Germinal center (tissue), 1 donor: ENCODE measurements around the gene KRTAP5-2.

Experiments
- DNase-seq: peaks from one replicate; pipeline ENCODE4 v3.0.0; 2012; ENCODE audit warnings: mixed read lengths, low spot score

KRTAP5-2 gene

DNA sequence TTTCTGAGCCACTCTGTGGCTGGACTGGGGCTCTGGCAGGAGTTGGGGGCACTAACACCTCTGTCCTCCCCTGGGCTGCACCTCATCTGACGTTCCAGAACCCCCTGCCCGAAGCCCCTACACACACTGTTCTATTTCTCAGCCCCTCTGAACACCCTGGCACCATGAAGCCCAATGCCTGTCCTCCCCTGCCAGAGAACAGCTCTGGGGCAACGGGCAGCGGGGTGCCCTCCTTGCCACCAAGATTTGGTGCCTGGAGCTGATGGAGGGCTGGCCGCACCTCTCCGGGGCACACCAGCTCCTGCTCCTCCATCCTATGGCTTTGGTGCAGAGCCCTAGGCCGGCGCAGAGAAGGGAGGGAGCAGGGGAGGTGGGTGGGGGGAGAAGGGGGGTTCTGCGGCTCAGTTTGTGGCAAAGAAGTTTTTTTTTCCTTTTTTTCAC lies 42.4 kb downstream of the KRTAP5-2 start:
- DNase-seq: no peak

DNA sequence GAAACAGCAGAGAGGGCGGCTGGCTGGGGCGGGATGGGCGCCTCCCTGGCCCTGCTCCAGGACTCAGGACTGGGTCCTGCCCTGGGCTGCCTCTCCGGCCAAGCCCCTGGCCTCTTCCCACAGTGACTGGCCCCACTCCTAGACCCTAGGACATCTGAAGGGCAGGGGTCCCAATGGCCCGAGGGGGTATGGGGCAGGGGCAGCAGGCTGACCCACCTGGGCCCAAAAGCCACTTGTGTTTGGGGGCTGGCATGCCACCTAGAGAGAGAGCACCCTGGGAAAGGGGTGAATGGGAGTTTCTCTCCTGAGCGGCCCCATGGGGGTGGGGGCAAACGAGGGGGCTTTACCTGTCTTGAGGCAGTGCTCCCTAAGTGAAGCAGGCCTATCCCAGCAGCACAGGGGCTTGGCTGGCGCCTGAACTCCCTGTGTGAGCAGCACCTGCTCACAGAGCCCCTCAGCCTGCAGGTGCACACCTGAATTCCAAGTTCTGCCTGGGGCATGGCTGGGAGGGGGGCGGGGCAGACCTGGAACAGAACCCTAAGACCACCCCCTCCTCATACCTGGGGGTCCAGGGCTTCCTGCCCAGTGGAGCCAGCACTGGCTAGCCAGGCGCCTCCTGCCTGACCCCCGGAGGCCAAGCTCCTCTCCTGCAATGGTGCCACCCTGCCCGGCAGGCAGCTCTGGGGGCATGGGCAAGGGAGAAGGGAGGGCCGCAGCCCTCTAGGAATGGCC lies 42.9 kb downstream of the KRTAP5-2 start:
- DNase-seq: no peak

DNA sequence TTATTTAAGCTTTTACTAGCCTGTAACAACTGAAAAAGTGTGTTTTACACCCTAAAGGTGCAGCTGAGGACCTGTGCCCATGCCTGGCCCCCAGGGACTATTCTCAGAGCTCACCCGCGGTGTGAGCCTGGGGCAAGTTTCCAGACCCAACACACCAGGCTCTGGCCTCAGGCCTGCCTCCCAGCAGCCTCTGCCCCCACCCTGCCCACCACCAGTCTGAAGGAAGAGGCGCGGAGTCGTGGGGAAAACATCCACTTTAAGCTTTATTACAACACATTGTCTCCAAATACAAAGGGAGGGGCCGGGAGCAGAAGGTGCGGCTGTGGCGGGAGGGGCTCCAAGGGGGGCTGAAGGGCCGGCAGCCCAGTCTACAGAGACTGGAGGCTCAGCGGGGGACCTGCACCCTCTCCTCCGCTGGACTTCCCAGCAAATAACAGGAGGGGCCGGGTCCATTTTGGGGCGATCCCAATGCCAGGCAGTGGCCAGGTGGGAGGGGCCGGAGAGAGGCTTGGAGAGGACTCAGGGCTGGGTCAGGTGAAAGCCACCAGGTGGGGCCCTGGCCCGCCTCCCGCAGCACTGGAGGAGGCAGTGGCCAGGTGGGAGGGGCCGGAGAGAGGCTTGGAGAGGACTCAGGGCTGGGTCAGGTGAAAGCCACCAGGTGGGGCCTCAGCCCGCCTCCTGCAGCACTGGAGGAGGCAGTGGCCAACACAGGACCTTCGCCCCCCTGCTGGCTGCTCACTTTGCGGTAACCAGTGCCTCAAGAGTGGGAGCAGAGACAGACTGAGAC lies 44.1 kb downstream of the KRTAP5-2 start:
- DNase-seq: no peak

DNA sequence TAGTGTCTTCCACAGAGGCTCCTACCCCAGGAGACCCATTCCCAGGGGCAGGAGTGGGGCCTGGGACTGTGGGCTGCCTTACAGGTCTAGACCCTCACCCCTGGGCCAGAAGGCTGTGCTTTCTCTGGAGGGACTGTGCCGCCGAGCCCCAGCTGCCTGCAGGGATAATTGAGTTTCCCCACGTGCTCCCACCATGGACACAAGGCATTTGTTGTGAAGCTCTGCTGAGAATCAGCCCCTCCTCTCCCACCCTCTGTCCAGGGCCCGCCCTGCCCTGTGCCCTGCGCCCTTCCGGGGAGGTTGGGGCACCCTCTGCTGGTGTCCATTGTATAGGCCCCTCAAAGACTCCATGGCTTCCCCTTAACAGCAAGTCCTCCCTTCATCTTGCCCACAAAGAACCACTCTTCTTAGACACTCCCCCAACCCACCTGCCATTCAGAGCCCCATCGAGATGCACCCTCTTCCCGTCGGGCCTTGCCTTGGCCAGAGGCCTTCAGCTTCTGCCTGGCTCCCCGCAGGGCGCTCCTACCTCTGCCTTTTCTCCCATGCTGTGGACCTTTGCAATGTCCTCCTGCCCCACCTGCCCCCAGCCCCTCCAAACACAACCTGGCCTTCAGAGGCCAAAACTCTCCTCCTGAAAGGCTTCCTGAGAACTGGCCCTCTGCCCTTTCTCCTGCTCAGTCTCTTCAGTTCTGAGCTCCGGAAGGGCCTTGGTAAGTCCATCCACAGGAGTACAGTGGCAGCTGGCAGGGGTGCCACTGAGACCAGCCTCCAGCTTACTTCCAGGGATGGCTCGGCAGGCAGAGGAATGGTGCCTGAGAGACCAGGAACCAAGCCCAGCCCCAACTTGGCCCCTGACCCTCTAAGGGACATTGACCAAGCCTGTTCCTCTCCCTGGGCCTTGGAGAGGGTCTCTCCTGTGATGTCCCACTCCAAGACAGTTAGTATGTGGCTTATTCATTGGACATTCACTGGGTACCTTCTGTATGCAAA lies 48.5 kb downstream of the KRTAP5-2 start:
- no peak for DNase-seq

DNA sequence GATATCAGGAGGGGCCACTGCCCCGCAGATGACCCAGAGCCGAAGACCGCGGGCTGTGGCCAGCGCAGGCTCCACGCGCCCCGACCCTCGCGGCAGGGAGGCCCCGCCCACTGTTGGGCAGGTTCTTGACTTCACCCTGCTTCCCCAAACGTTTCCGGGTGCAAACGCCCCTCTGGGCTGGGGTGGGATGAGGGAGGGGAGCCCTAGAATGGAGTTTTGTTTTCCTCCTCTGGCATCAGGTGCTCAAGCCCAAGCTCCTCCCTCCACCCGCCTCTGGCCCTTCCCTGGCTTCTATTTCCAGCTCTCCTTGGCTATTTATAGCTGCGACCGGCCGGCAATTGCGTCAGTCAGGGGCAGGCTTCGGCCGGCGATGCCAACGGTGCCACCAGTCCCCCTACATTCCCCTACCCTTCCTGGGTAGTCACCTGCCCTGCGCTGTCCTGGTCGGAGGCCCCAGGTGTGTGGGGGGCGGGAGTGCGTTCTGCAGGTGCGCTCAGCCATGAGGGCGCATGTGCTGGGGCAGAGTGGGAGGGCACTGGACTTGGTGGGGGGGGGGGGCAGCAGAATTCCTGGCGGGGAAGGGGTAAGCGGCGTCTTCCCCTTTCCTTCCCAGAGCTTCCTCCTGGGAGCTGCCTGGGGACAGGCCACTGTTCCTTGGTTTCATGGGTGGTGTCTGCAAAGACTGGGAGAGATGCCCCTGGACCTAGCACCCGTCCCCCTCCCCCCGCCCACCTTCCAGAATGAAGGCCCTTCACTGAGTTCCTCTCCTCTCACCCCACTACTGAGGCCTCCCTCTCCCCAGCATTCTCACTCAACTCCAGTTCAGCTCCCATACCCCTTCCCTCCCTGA lies 49.6 kb downstream of the KRTAP5-2 start:
- no peak for DNase-seq

DNA sequence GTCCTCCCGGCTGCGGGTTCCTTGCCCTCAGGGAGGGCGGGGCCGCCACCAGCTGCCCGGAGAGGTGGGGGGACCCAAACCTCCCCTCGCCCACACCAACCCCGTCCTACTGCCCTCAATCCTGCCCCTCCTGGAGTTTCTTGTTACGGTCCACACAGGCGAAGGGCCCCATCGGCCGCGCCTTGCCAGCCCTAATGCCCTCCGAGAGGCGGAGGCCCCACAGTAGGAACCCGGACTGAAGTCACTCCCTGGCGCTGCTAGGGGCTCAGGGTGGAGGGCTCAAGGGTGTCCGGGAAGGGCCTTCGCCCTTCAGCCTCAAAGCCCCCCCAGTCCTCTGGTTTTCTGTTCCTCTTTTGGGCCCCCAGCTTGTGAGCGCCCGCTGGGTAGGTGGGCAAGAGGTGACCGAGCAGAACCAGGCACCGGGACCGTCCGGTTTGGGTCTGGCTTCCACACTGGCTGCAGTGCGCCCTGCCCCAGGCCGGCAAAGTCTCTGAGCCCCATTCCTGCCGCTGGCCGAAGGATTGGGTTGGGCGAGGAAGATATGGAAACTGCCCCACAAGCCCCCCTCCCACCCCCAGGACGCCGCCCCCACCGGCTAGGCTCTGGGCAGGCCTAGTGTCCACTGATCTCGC lies 50.5 kb downstream of the KRTAP5-2 start:
- DNase-seq: no peak
